ENCODE data around the gene PDCD6IP. TPM values are rescaled to one million over a fixed set of nuclear protein-coding genes. Genes with fewer than 3 reads are reported as not detected.
A peak's percentile ranks its signal among the peaks of the same experiment; 100 is the strongest.

The PDCD6IP gene
- polyA plus RNA-seq, 1 donor from 2014 or later, result 196 TPM

GRCh38 chr3:33915796-33916546 is 117.5 kb downstream of the PDCD6IP start:
- Histone ChIP-seq H3K9me3 (ENCODE audit: low read length) (no peaks in the 10 kb centered on the region), H3K4me2 (ENCODE audit: low read length) (no peak overlapping the region), H3K36me3 (ENCODE audit: insufficient read depth, low read length) (no peaks in the 10 kb centered on the region), H3K9me2 (ENCODE audit: insufficient read depth, low read length) (no peaks in the 10 kb centered on the region), H4K20me1 (ENCODE audit: insufficient read depth) (no peaks in the 10 kb centered on the region), H3K79me2 (replicated peaks; ENCODE audit: insufficient read depth, low read length) (no peaks in the 10 kb centered on the region), H2AFZ (ENCODE audit: low read depth, low read length) (no peak overlapping the region), H3F3A (ENCODE audit: insufficient read depth, low read length, poor library complexity, severe bottlenecking) (no peaks in the 10 kb centered on the region), H3K27me3 (ENCODE audit: insufficient read depth, low read depth, low read length) (no peaks in the 10 kb centered on the region), H3K4me3 (ENCODE audit: low read length) (no peak overlapping the region), H3K9ac (ENCODE audit: low read length) (no peak overlapping the region), H3K27ac (ENCODE audit: low read length) (no peak overlapping the region)
- peak; percentile 76 for TF ChIP-seq RAD21 (conservative IDR thresholded peaks at IDR 0.05)
- TF ChIP-seq EZH2 (IDR thresholded peaks at IDR 0.05; ENCODE audit: borderline replicate concordance, insufficient read depth, low read length, poor library complexity, severe bottlenecking), result no peak
- peak; percentile 61 for TF ChIP-seq CTCF (IDR thresholded peaks at IDR 0.05; ENCODE audit: poor library complexity, severe bottlenecking)
- no peak for TF ChIP-seq POLR2AphosphoS5 (IDR thresholded peaks at IDR 0.05)
- TF ChIP-seq TAF1 (IDR thresholded peaks at IDR 0.05; ENCODE audit: low read depth), result no peak
- TF ChIP-seq EP300 (conservative IDR thresholded peaks at IDR 0.05; ENCODE audit: poor library complexity, severe bottlenecking), result no peak
- peak; percentile 68 for TF ChIP-seq SMC3 (conservative IDR thresholded peaks at IDR 0.05; ENCODE audit: poor library complexity)
- no peak for TF ChIP-seq REST (IDR thresholded peaks at IDR 0.05; ENCODE audit: borderline replicate concordance)
- no peak for TF ChIP-seq MXI1 (conservative IDR thresholded peaks at IDR 0.05; ENCODE audit: poor library complexity, severe bottlenecking)

- Histone ChIP-seq H3K9ac (ENCODE audit: low read length) (no peak overlapping the region), H2AFZ (ENCODE audit: low read depth, low read length) (no peak overlapping the region), H3K79me2 (replicated peaks; ENCODE audit: insufficient read depth, low read length) (no peaks in the 10 kb centered on the region), H3K4me2 (ENCODE audit: low read length) (no peak overlapping the region), H3K36me3 (ENCODE audit: insufficient read depth, low read length) (no peaks in the 10 kb centered on the region), H3F3A (ENCODE audit: insufficient read depth, low read length, poor library complexity, severe bottlenecking) (no peaks in the 10 kb centered on the region), H3K27ac (ENCODE audit: low read length) (no peak overlapping the region), H4K20me1 (ENCODE audit: insufficient read depth) (no peaks in the 10 kb centered on the region), H3K9me2 (ENCODE audit: insufficient read depth, low read length) (no peaks in the 10 kb centered on the region), H3K27me3 (ENCODE audit: insufficient read depth, low read depth, low read length) (no peaks in the 10 kb centered on the region), H3K9me3 (ENCODE audit: low read length) (no peaks in the 10 kb centered on the region), H3K4me3 (ENCODE audit: low read length) (no peak overlapping the region)
- TF ChIP-seq MXI1 (conservative IDR thresholded peaks at IDR 0.05; ENCODE audit: poor library complexity, severe bottlenecking) (no peak), RAD21 (conservative IDR thresholded peaks at IDR 0.05) (no peak)
Observed at GRCh38 chr3:33918126-33918756, 119.8 kb downstream of the PDCD6IP start.

Other genes starting within 250 kb of the PDCD6IP start
- 911 and 938 TPM in 2 replicates for gene CLASP2, start 80.4 kb upstream of the PDCD6IP start, polyA plus RNA-seq